HepG2 (cell line): ENCODE measurements around the gene AQP9. TPM values are rescaled to one million over a fixed set of nuclear protein-coding genes. Genes with fewer than 3 reads are reported as not detected.
A peak's percentile ranks its signal among the peaks of the same experiment; 100 is the strongest.

Experiments
- CENPT ChIP-seq: sonication (generic); formaldehyde crosslinking; IDR thresholded peaks from 2 replicates; pipeline ENCODE4 v1.8.0; 2022; ENCODE audit warnings: low read depth, mild to moderate bottlenecking, moderate library complexity, missing genetic modification reagents
- HHEX ChIP-seq: IDR thresholded peaks from 2 replicates; pipeline ENCODE4 v1.6.1; 2016; ENCODE audit warnings: control low read depth
- HOXA7 ChIP-seq: sonication (generic); formaldehyde crosslinking; IDR thresholded peaks from 2 replicates; pipeline ENCODE4 v1.8.1; 2022; ENCODE audit warnings: mild to moderate bottlenecking, missing genetic modification reagents, moderate library complexity
- IRF2 ChIP-seq: IDR thresholded peaks from 2 replicates; pipeline ENCODE4 v1.6.1; 2018; ENCODE audit warnings: missing genetic modification reagents, missing compliant biosample characterization
- IRX3 ChIP-seq: sonication (generic); formaldehyde crosslinking; IDR thresholded peaks from 2 replicates; pipeline ENCODE4 v1.8.1; 2023; ENCODE audit warnings: mild to moderate bottlenecking, low read depth, missing genetic modification reagents, borderline replicate concordance
- MXD4 ChIP-seq: IDR thresholded peaks from 2 replicates; pipeline ENCODE4 v1.6.1; 2016; ENCODE audit warnings: mild to moderate bottlenecking, missing biosample characterization, missing genetic modification reagents
- ONECUT2 ChIP-seq: sonication (generic); formaldehyde crosslinking; IDR thresholded peaks from 2 replicates; pipeline ENCODE4 v1.4.0; 2020; ENCODE audit warnings: missing genetic modification reagents
- POLR2AphosphoS2 ChIP-seq: IDR thresholded peaks from 2 replicates; pipeline ENCODE4 v1.6.1; 2011; ENCODE audit warnings: low read depth, low read length, improper control_type of control experiment
- POLR2AphosphoS5 ChIP-seq: IDR thresholded peaks from 2 replicates; pipeline ENCODE4 v1.6.1; 2012; ENCODE audit warnings: low read depth, low read length
- RARG ChIP-seq: sonication (generic); formaldehyde crosslinking; IDR thresholded peaks from 2 replicates; pipeline ENCODE4 v1.4.0; 2020; ENCODE audit warnings: low read depth, mild to moderate bottlenecking, missing genetic modification reagents
- SMAD3 ChIP-seq: sonication (generic); formaldehyde crosslinking; IDR thresholded peaks from 2 replicates; pipeline ENCODE4 v1.4.0; 2020; ENCODE audit warnings: missing genetic modification reagents
- SRSF9 ChIP-seq: fragments of 200-400 bp; formaldehyde crosslinking; IDR thresholded peaks from 2 replicates; pipeline ENCODE4 v1.6.1; 2018; ENCODE audit warnings: borderline replicate concordance, mild to moderate bottlenecking, low read depth, low read length; ENCODE audit not compliant: insufficient read depth, poor library complexity, severe bottlenecking
- ZNF30 ChIP-seq: sonication (generic); formaldehyde crosslinking; IDR thresholded peaks from 2 replicates; pipeline ENCODE4 v1.5.0; 2020; ENCODE audit warnings: mild to moderate bottlenecking, missing genetic modification reagents
- ZNF33A ChIP-seq: sonication (generic); formaldehyde crosslinking; IDR thresholded peaks from 2 replicates; pipeline ENCODE4 v1.5.1; 2020; ENCODE audit warnings: missing genetic modification reagents, mild to moderate bottlenecking, moderate library complexity, borderline replicate concordance
- ZNF343 ChIP-seq: sonication (generic); formaldehyde crosslinking; IDR thresholded peaks from 2 replicates; pipeline ENCODE4 v1.4.0; 2020; ENCODE audit warnings: mild to moderate bottlenecking, missing genetic modification reagents
- ZNF431 ChIP-seq: sonication (generic); formaldehyde crosslinking; IDR thresholded peaks from 2 replicates; pipeline ENCODE4 v1.9.0; 2022; ENCODE audit warnings: missing genetic modification reagents, low read depth, mild to moderate bottlenecking, borderline replicate concordance
- ZNF510 ChIP-seq: sonication (generic); formaldehyde crosslinking; IDR thresholded peaks from 2 replicates; pipeline ENCODE4 v1.4.0; 2020; ENCODE audit warnings: low read depth, mild to moderate bottlenecking, missing genetic modification reagents
- polyA plus RNA-seq, 8 experiments: library from polyadenylated mRNA; depleted of rRNA in 3 of 8; stranded (reverse) in 7 of 8; unstranded in 1 of 8; fragments of >200 nt; fragmentation: Illumina TruSeq in 4 of 8; extraction: Trizol in 4 of 8; gene quantifications; 2 replicates each; pipeline versions ENCODE4 v1.2.1 to v1.2.3, GENCODE V29; 2011 to 2016; ENCODE audit warnings: low read depth in 4 of 8, missing spikeins in 1 of 8, mixed read lengths in 1 of 8; ENCODE audit not compliant: insufficient read depth in 1 of 8
- total RNA-seq, 5 experiments: library from RNA; depleted of rRNA; stranded (reverse); fragments of >200 nt; fragmentation: Illumina TruSeq; extraction: Trizol; gene quantifications; 2 replicates each; pipeline ENCODE4 v1.2.3, GENCODE V29; 2016; ENCODE audit warnings: low read depth in 1 of 5
- TF ChIP-seq, protein P1 (sequence below): IDR thresholded peaks from 2 replicates; pipeline ENCODE4 v1.6.1; 2016; ENCODE audit warnings: low read depth, borderline replicate concordance
- TF ChIP-seq, protein P2 (sequence below): sonication (generic); formaldehyde crosslinking; IDR thresholded peaks from 2 replicates; pipeline ENCODE4 v1.5.0; 2020; ENCODE audit warnings: mild to moderate bottlenecking, missing genetic modification reagents, moderate library complexity
- TF ChIP-seq, protein P3 (sequence below): sonication (generic); formaldehyde crosslinking; IDR thresholded peaks from 2 replicates; pipeline ENCODE4 v1.4.0; 2020; ENCODE audit warnings: missing genetic modification reagents, low read depth, mild to moderate bottlenecking, borderline replicate concordance
- TF ChIP-seq, protein P4 (sequence below): sonication (generic); formaldehyde crosslinking; IDR thresholded peaks from 2 replicates; pipeline ENCODE4 v1.5.0; 2020; ENCODE audit warnings: missing genetic modification reagents, mild to moderate bottlenecking, borderline replicate concordance
- TF ChIP-seq, protein P5 (sequence below): sonication (generic); formaldehyde crosslinking; IDR thresholded peaks from 2 replicates; pipeline ENCODE4 v1.4.0; 2020; ENCODE audit warnings: missing genetic modification reagents

The AQP9 gene
- total and polyA plus RNA-seq, 2 of the 13 experiments (the other 11 are each of a cell fraction or from before 2014, with no cell fraction given), result not detected

DNA sequence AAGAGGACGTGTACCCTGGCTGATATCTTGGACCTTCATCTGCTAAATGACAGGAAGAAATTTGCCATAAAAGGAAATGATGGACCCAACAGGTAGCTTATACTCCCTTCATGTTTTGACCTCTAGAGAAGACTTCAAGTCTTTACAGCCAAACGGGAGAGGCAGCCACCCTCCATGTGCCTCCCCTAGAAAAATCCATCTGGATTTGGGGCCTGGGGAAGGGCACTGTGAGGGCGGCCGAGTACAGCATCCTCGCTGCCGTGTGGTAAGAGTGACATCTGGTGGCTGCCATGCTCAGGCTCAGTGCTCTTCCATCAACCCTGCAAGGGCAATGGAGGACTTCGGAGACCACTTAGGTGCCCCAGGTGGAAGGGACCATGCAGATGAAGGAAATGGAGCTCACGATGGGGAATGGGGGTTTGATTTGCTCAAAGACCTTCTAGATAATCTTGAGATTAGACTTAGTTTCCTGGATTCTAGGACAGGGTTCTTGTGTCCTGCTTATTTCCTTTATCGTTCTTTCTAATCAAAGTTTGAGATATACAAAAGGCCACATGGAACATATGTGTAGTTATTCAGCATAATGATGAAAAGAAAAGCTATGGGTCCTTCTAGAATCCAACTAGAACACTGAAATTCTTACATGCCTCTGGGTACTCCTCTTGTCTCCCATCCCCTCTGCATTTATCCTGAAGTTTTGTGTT is 44.4 kb downstream of the AQP9 start (continued):
- TF ChIP-seq POLR2AphosphoS2 (no peak), HOXA7 (CRISPR knock-in tag) (no peak), MXD4 (0 out of 2 replicates have a peak, but pooled peaks have one; percentile 20), SRSF9 (no peak), IRF2 (CRISPR knock-in tag) (peak; percentile 67; the same call in 1 of the 2 replicates), SMAD3 (CRISPR knock-in tag) (0 out of 2 replicates have a peak, but pooled peaks have one; percentile 43), ZNF510 (CRISPR knock-in tag) (no peak), ZNF33A (CRISPR knock-in tag) (no peak), CENPT (CRISPR knock-in tag) (no peak), ZNF343 (CRISPR knock-in tag) (no peak), RARG (no peak), ONECUT2 (CRISPR knock-in tag) (no peak), ZNF431 (CRISPR knock-in tag) (no peak), IRX3 (CRISPR knock-in tag) (no peak), HHEX (CRISPR knock-in tag) (no peak), POLR2AphosphoS5 (no peak), ZNF30 (no peak)
- TF ChIP-seq, protein P1, sequence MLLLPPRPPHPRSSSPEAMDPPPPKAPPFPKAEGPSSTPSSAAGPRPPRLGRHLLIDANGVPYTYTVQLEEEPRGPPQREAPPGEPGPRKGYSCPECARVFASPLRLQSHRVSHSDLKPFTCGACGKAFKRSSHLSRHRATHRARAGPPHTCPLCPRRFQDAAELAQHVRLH (CRISPR knock-in tag), result peak; percentile 38; the same call in 1 of the 2 replicates
- TF ChIP-seq, protein P2, sequence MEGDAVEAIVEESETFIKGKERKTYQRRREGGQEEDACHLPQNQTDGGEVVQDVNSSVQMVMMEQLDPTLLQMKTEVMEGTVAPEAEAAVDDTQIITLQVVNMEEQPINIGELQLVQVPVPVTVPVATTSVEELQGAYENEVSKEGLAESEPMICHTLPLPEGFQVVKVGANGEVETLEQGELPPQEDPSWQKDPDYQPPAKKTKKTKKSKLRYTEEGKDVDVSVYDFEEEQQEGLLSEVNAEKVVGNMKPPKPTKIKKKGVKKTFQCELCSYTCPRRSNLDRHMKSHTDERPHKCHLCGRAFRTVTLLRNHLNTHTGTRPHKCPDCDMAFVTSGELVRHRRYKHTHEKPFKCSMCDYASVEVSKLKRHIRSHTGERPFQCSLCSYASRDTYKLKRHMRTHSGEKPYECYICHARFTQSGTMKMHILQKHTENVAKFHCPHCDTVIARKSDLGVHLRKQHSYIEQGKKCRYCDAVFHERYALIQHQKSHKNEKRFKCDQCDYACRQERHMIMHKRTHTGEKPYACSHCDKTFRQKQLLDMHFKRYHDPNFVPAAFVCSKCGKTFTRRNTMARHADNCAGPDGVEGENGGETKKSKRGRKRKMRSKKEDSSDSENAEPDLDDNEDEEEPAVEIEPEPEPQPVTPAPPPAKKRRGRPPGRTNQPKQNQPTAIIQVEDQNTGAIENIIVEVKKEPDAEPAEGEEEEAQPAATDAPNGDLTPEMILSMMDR (CRISPR knock-in tag), result peak; percentile 96
- TF ChIP-seq, protein P3, sequence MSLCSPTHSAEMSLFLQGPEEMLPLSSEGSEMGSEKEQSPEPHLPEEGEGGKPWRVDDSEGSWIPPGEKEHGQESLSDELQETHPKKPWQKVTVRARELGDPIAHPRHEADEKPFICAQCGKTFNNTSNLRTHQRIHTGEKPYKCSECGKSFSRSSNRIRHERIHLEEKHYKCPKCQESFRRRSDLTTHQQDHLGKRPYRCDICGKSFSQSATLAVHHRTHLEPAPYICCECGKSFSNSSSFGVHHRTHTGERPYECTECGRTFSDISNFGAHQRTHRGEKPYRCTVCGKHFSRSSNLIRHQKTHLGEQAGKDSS (CRISPR knock-in tag), result peak; percentile 72; the same call in 1 of the 2 replicates
- TF ChIP-seq, protein P4, sequence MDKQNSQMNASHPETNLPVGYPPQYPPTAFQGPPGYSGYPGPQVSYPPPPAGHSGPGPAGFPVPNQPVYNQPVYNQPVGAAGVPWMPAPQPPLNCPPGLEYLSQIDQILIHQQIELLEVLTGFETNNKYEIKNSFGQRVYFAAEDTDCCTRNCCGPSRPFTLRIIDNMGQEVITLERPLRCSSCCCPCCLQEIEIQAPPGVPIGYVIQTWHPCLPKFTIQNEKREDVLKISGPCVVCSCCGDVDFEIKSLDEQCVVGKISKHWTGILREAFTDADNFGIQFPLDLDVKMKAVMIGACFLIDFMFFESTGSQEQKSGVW (CRISPR knock-in tag), result no peak
- TF ChIP-seq, protein P5, sequence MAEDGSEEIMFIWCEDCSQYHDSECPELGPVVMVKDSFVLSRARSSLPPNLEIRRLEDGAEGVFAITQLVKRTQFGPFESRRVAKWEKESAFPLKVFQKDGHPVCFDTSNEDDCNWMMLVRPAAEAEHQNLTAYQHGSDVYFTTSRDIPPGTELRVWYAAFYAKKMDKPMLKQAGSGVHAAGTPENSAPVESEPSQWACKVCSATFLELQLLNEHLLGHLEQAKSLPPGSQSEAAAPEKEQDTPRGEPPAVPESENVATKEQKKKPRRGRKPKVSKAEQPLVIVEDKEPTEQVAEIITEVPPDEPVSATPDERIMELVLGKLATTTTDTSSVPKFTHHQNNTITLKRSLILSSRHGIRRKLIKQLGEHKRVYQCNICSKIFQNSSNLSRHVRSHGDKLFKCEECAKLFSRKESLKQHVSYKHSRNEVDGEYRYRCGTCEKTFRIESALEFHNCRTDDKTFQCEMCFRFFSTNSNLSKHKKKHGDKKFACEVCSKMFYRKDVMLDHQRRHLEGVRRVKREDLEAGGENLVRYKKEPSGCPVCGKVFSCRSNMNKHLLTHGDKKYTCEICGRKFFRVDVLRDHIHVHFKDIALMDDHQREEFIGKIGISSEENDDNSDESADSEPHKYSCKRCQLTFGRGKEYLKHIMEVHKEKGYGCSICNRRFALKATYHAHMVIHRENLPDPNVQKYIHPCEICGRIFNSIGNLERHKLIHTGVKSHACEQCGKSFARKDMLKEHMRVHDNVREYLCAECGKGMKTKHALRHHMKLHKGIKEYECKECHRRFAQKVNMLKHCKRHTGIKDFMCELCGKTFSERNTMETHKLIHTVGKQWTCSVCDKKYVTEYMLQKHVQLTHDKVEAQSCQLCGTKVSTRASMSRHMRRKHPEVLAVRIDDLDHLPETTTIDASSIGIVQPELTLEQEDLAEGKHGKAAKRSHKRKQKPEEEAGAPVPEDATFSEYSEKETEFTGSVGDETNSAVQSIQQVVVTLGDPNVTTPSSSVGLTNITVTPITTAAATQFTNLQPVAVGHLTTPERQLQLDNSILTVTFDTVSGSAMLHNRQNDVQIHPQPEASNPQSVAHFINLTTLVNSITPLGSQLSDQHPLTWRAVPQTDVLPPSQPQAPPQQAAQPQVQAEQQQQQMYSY (CRISPR knock-in tag), result no peak
